Esophagus squamous epithelium (tissue), 5 donors: Measurements from ENCODE around the gene CD8A. TPM values are rescaled to one million over a fixed set of nuclear protein-coding genes. Genes with fewer than 3 reads are reported as not detected.
"Not testable (repeated sequence)": the region's sequence is repeated elsewhere in the genome, so short reads cannot be mapped to it uniquely, and the experiment has no call there.

Experiments
- DNase-seq: peaks from one replicate; lab custom pipeline; 2025; lab: John Stamatoyannopoulos, UW
- H3K27ac ChIP-seq, 4 donors: fragments of 200-600 bp; sonication (generic); one replicate each; pipeline ENCODE4 v1.5.1; 2016 to 2019; ENCODE audit warnings: mild to moderate bottlenecking in 1 of 4
- H3K27me3 ChIP-seq, 4 donors: fragments of 200-600 bp; sonication (generic); 1 replicate in 3 of 4; 2 replicates in 1 of 4; pipeline versions ENCODE4 v1.5.1 to v1.6.0; 2017 to 2021; ENCODE audit warnings: antibody characterized with exemption in 1 of 4
- H3K36me3 ChIP-seq, 3 donors: fragments of 200-600 bp; sonication (generic); one replicate each; pipeline ENCODE4 v1.5.1; 2016 to 2019
- H3K4me1 ChIP-seq, 3 donors: fragments of 200-600 bp; sonication (generic); one replicate each; pipeline ENCODE4 v1.5.1; 2017 to 2019
- H3K4me3 ChIP-seq, 4 donors: fragments of 200-600 bp; sonication (generic); 1 replicate in 3 of 4; 2 replicates in 1 of 4; pipeline ENCODE4 v1.5.1; 2016 to 2019; ENCODE audit warnings: mild to moderate bottlenecking in 2 of 4, moderate library complexity in 1 of 4
- H3K9me3 ChIP-seq, 3 donors: fragments of 200-600 bp; sonication (generic); one replicate each; pipeline ENCODE4 v1.5.1; 2016 to 2019
- POLR2A ChIP-seq, 4 donors: fragments of 450-650 bp; IDR thresholded peaks; one replicate each; pipeline ENCODE4 v1.6.1; 2017; ENCODE audit warnings: antibody characterized with exemption in 4 of 4, mild to moderate bottlenecking in 4 of 4, moderate library complexity in 3 of 4
- WGBS, 2 donors: methylation state at CpG; one replicate each; pipeline ENCODE4 v1.1.5; 2018; 5-methylcytosine and 5-hydroxymethylcytosine counted together
- intact Hi-C: fragments of 100-400 bp; cut with DNase I; formaldehyde crosslinking; loops from one replicate; pipeline ENCODE4 v1.15.0; 2022
- total RNA-seq, 4 donors: library from RNA; depleted of rRNA; stranded (reverse); fragments of >200 nt; gene quantifications; one replicate each; pipeline ENCODE4 v1.1.0, GENCODE V29; 2016
- TF ChIP-seq, protein P1 (sequence below), 6 experiments: fragments of 450-650 bp in 4 of 6; fragments of 200-600 bp in 2 of 6; sonication (generic) in 2 of 6; IDR thresholded peaks; one replicate each; pipeline ENCODE4 v1.5.1; 2016 to 2019; ENCODE audit warnings: antibody characterized with exemption in 6 of 6, mild to moderate bottlenecking in 4 of 6, moderate library complexity in 4 of 6
- donor health status: DM: yes; HTN: yes; CAD: no.

The CD8A gene
- total RNA-seq, 4 donors from 2014 or later, result 1.6 to 6.5 (median 3.3) TPM; not detected in 1

DNA sequence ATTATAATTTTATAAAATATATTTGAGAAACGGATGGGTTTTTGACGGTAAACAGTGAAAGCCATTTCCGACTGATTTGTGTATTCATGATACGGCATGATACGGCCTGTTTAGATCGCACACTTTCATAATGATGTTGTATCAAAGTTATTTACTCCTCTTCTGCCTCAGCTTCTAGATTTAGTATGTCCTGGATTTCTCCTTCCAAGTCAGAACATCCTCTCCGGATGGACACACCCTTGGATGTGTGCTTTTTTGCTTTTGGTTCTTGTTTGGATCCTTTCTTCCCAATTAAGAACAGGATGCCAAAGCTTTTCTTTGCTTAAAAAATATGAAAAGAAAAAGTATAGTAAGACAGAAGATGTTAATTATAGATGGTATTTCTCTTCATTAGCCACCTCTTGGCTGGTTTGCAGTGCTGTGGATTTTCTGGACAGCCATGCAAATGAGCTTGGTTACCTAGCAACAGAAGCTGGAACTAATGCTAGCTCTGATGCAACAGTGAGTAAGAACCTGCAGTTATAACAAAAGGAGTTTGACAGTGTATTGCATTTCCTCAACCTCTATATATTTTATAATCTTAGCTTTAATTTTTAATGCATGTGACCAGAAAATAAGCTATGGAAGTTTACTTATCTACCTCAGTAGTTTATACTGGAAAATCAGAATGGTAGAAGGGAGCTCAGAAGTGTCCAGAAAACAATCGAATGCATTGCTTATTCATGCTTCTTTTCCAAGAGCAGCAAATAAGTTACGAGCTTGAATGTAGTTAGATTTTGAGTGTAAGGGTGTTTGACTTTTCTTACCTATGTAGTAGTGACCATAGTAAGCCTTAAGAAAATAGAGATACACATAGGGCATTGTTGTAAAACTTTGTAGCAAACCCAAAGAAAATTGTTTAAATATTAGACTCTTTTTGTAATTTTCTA, 42.7 kb downstream of the CD8A start:
- H3K36me3 ChIP-seq, result peaks cover 0 to 68% (median 0%) of the 10 kb centered on the region in 3 donors
- intact Hi-C loops, result no loop called here
- H3K9me3 ChIP-seq, result peaks cover 0 to 18% (median 0%) of the 10 kb centered on the region in 3 donors
- TF ChIP-seq POLR2A (IDR thresholded peaks at IDR 0.05), result no peak
- TF ChIP-seq, protein P1, sequence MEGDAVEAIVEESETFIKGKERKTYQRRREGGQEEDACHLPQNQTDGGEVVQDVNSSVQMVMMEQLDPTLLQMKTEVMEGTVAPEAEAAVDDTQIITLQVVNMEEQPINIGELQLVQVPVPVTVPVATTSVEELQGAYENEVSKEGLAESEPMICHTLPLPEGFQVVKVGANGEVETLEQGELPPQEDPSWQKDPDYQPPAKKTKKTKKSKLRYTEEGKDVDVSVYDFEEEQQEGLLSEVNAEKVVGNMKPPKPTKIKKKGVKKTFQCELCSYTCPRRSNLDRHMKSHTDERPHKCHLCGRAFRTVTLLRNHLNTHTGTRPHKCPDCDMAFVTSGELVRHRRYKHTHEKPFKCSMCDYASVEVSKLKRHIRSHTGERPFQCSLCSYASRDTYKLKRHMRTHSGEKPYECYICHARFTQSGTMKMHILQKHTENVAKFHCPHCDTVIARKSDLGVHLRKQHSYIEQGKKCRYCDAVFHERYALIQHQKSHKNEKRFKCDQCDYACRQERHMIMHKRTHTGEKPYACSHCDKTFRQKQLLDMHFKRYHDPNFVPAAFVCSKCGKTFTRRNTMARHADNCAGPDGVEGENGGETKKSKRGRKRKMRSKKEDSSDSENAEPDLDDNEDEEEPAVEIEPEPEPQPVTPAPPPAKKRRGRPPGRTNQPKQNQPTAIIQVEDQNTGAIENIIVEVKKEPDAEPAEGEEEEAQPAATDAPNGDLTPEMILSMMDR (IDR thresholded peaks at IDR 0.05), result no peak
- H3K27me3 ChIP-seq, result no peaks in the 10 kb centered on the region
- DNase-seq, result no peak
- H3K27ac ChIP-seq, result peak overlapping the region in 2 of 4 donors; percentile 34 to 44
- 85 to 86% methylated on average over 9 of the region's 9 CpGs for WGBS, 2 donors
- H3K4me3 ChIP-seq, result no peak overlapping the region
- H3K4me1 ChIP-seq, result peaks cover 0 to 47% (median 4%) of the 10 kb centered on the region in 3 donors

- Histone ChIP-seq H3K4me1 (peaks cover 0 to 47% (median 4%) of the 10 kb centered on the region in 3 donors), H3K27ac (peak overlapping the region in 3 of 4 donors; percentile 21 to 44 (median 34)), H3K4me3 (no peak overlapping the region), H3K9me3 (peaks cover 0 to 18% (median 0%) of the 10 kb centered on the region in 3 donors), H3K36me3 (peaks cover 0 to 61% (median 0%) of the 10 kb centered on the region in 3 donors), H3K27me3 (no peaks in the 10 kb centered on the region)
- no peak for TF ChIP-seq POLR2A (IDR thresholded peaks at IDR 0.05)
- TF ChIP-seq, protein P1 (IDR thresholded peaks at IDR 0.05), result no peak
- DNase-seq, result no peak
- intact Hi-C loops, result no loop called here
Observed at GRCh38 chr2:86746939-86747338, 43.8 kb downstream of the CD8A start.

DNA sequence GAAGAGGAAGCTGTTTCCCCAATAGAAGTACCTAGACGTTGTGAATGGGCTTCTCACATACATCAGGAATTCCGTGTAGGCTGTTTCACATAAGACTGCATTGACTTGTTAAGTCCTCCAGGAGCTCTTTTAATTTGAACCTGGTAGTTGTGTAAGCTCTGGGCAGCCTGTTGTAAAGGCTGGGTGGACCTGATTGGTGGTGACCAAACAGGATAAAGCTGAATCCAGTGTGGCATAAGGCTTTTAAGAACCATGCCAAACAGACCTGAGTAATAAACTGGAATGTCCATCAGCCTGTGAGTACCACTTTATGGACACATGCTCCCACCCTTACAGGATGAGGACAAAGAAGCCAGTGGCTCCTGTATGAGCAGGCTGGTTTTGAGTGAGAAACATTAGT, 46.6 kb downstream of the CD8A start:
- Histone ChIP-seq H3K36me3 (peaks cover 0 to 33% (median 0%) of the 10 kb centered on the region in 3 donors), H3K4me1 (peaks cover 0 to 47% (median 4%) of the 10 kb centered on the region in 3 donors), H3K27ac (peak overlapping the region in 3 of 4 donors; percentile 19 to 60 (median 45)), H3K4me3 (no peak overlapping the region), H3K9me3 (no peaks in the 10 kb centered on the region), H3K27me3 (no peaks in the 10 kb centered on the region)
- TF ChIP-seq, protein P1 (IDR thresholded peaks at IDR 0.05), result peak in 1 of 6 experiments; percentile 7
- no peak for TF ChIP-seq POLR2A (IDR thresholded peaks at IDR 0.05)
- DNase-seq, result no peak
- intact Hi-C loops, result no loop called here
- 60 to 78% methylated on average over 2 of the region's 2 CpGs for WGBS, 2 donors

DNA sequence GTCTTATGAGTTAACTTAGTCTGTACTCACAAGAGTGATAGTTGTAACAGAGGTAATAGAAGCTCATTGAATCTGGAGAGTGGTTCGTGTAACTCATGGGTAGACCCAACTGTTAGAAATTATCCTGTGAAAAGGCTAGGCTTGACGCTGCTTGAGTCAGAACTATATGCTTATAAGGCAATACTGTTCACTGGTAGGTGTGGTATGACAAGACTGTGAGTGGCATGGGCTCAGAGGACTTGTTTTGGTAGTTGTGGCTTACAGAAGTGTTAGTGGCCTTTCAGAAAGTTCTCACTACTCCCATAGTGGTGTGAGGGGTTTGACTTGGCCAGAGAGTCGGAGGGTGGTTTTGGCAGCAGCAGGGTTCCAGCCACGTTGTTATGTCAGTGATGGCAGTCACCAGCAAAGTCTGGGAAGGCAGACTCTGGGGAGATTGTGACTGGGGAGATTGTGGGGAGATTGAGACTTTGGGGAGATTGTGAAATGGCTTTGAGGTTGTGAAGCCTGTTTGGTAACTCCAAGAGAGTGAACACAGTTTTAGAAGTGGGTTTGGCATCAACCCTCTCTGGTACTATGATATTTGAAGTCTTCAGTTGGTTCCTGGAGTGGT, 48.7 kb downstream of the CD8A start:
- H3K27me3 ChIP-seq, H3K4me3 ChIP-seq, H3K9me3 ChIP-seq, intact Hi-C loops, DNase-seq: not testable (repeated sequence)
- peaks cover 0 to 28% (median 0%) of the 10 kb centered on the region in 3 donors for H3K36me3 ChIP-seq
- WGBS, 2 donors, result no CpG with 5 or more reads among the region's 4 CpGs
- peaks cover 0 to 28% (median 0%) of the 10 kb centered on the region in 3 donors for H3K4me1 ChIP-seq
- peak overlapping the region in 1 of 4 donors; percentile 55 for H3K27ac ChIP-seq

GRCh38 chr2:86739889-86740288, 50.8 kb downstream of the CD8A start:
- DNase-seq, H3K27me3 ChIP-seq, H3K9me3 ChIP-seq, intact Hi-C loops, H3K27ac ChIP-seq, H3K4me3 ChIP-seq: not testable (repeated sequence)
- no CpG with 5 or more reads among the region's 11 CpGs for WGBS, 2 donors
- H3K4me1 ChIP-seq, result peaks cover 0 to 13% (median 0%) of the 10 kb centered on the region in 3 donors
- peaks cover 0 to 21% (median 0%) of the 10 kb centered on the region in 3 donors for H3K36me3 ChIP-seq

DNA sequence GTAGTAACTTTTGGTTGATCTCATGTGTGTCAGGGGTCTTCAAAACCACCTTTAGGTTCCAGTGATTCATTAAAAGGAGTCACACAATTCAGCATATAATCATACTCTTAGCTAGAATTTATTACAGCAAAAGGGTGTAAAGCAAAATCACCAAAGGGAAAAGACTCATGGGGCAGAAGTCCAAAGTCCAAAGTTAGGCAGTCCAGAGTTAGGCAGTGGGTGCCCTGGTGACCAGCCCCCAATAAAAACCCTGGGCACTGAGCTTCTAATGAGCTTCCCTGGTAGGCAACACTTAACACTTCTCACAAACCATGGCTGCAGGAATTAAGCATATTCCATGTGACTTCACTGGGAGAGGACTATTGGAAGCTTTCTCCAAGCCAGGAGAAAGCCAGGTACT, 51.2 kb downstream of the CD8A start:
- H3K27ac ChIP-seq, H3K9me3 ChIP-seq, intact Hi-C loops, DNase-seq, H3K27me3 ChIP-seq, H3K4me3 ChIP-seq, H3K4me1 ChIP-seq: not testable (repeated sequence)
- H3K36me3 ChIP-seq, result peaks cover 0 to 18% (median 0%) of the 10 kb centered on the region in 3 donors

DNA sequence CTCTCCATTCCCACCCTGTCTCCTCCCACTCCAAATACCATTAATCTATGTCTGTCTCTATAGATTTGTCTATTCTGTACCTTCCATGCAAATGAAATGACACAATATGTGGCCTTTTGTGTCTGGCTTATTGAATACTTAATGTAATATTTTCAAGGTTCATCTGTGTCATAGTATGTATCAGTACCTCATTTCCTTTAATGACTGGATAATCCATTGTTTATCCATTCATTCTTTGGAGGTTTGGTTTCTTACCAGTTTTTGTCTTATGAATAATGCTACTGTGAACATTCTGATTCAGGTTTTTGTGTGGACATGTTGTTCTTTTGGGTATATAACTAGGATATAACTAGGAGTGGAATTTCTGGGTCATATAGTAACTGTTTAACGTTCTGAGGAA, 55.8 kb downstream of the CD8A start:
- H3K27ac ChIP-seq, H3K36me3 ChIP-seq, H3K9me3 ChIP-seq, H3K4me1 ChIP-seq, H3K4me3 ChIP-seq, H3K27me3 ChIP-seq, DNase-seq, intact Hi-C loops: not testable (repeated sequence)
- WGBS, 2 donors, result no CpG with 5 or more reads among the region's 1 CpG
